Neural crest cell (in vitro differentiated cells): ENCODE data around the gene PXDC1. TPM values are rescaled to one million over a fixed set of nuclear protein-coding genes. Genes with fewer than 3 reads are reported as not detected.

Experiments used
- DNase-seq: peaks from one replicate; pipeline ENCODE4 v3.0.0; 2021; ENCODE audit warnings: low read depth, mixed read lengths, low spot score
- H3K27ac Mint-ChIP-seq: one replicate; pipeline ENCODE4 v1.8.0; 2021; ENCODE audit warnings: mild to moderate bottlenecking, mixed read lengths; ENCODE audit not compliant: unreplicated experiment
- H3K27me3 Mint-ChIP-seq: 2 replicates; pipeline ENCODE4 v1.8.0; 2021; ENCODE audit warnings: low read depth, mild to moderate bottlenecking, mixed read lengths
- H3K36me3 Mint-ChIP-seq: 2 replicates; pipeline ENCODE4 v1.8.0; 2021; ENCODE audit warnings: low read depth, mild to moderate bottlenecking, mixed read lengths
- H3K4me1 Mint-ChIP-seq: 2 replicates; pipeline ENCODE4 v1.8.0; 2021; ENCODE audit warnings: mixed read lengths
- H3K4me3 Mint-ChIP-seq: one replicate; pipeline ENCODE4 v1.8.0; 2021; ENCODE audit warnings: mild to moderate bottlenecking, mixed read lengths
- H3K9me3 Mint-ChIP-seq: 2 replicates; pipeline ENCODE4 v1.8.0; 2021; ENCODE audit warnings: mixed read lengths
- total RNA-seq: library from RNA; stranded (reverse); gene quantifications from 2 replicates; pipeline ENCODE4 v1.2.1, GENCODE V29; 2021
- TF ChIP-seq, protein P1 (sequence below): fragments of 200-600 bp; sonication (generic); conservative IDR thresholded peaks from 2 replicates; pipeline ENCODE4 v1.5.0; 2021; ENCODE audit warnings: antibody characterized with exemption, mild to moderate bottlenecking

PXDC1 gene
- total RNA-seq, 1 donor from 2014 or later: 4.8 TPM

DNA sequence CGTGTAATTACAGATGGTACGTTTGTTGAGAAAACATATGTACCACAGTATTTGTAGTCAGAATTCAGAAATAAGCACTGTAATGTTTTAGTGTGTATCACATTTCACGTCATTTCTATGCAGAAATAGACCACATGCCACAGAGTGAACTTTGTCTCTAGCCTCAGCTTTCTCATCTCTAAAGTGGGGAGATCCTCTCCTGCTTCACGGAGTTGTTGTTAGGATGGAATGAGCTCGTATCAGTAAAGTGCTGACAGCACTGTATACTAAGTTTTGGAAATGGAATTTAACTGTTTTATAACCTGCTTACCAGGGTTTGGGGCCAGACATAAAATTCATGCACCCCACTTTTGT lies 34.2 kb upstream of the PXDC1 start:
- H3K36me3 Mint-ChIP-seq: no peaks in the 10 kb centered on the region
- no peak for DNase-seq
- no peaks in the 10 kb centered on the region for H3K9me3 Mint-ChIP-seq
- no peak overlapping the region for H3K4me3 Mint-ChIP-seq
- TF ChIP-seq, protein P1, sequence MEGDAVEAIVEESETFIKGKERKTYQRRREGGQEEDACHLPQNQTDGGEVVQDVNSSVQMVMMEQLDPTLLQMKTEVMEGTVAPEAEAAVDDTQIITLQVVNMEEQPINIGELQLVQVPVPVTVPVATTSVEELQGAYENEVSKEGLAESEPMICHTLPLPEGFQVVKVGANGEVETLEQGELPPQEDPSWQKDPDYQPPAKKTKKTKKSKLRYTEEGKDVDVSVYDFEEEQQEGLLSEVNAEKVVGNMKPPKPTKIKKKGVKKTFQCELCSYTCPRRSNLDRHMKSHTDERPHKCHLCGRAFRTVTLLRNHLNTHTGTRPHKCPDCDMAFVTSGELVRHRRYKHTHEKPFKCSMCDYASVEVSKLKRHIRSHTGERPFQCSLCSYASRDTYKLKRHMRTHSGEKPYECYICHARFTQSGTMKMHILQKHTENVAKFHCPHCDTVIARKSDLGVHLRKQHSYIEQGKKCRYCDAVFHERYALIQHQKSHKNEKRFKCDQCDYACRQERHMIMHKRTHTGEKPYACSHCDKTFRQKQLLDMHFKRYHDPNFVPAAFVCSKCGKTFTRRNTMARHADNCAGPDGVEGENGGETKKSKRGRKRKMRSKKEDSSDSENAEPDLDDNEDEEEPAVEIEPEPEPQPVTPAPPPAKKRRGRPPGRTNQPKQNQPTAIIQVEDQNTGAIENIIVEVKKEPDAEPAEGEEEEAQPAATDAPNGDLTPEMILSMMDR: no peak
- H3K4me1 Mint-ChIP-seq: no peaks in the 10 kb centered on the region
- H3K27ac Mint-ChIP-seq: no peak overlapping the region
- peaks cover 22% of the 10 kb centered on the region for H3K27me3 Mint-ChIP-seq

DNA sequence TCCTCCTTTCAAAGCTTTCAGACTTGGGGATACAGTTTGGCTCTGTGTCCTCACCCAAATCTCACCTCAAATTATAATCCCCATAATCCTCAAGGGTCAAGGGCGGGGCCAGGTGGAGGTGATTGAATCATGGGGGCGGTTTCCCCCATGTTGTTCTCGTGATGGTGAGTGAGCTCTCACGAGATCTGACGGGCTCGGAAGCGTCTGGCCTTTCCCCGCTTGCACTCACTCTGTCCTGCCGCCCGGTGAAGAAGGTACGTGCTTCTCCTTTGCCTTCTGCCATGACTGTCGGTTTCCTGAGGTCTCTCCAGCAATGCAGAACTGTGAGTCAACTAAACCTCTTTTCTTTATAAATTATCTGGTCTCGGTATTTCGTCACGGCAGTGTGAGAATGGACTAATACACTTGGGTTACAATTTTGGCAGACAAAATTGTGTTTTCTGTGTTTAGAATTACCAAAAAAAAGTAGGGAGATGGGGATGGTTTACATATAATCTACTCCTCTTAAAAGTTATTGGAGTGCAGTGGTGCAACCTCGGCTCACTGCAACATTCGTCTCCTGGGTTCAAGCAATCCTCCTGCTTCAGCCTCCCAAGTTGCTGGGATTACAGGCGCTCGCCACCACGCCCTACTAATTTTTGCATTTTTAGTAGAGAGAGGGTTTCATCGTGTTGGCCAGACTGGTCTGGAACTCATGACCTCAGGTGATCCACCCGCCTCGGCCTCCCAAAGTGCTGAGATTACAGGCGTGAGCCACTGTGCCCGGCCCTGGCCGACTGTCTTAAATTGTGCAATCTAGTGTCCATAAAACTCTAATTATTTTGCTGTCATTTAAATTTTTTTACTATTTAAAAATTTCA lies 33.6 kb upstream of the PXDC1 start:
- no peaks in the 10 kb centered on the region for H3K36me3 Mint-ChIP-seq

DNA sequence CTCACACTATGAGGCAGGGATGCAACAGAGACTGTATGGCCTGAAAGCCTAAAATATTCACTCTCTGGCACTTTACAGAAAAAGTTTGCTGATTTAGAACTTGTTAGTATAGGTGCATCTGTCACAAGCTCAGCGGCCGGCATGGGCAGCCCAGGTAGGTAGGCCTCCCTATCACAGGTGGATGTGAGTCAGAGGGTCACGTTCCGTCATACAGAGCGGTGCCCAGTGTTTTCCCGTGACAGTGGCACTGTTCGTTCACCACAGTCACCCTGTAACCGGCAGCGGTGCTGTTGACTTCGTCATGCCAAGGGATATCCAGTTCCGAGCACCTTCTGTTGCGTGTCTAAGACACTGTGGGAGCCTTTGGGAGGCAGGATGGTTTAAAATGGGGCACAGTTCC lies 32.9 kb upstream of the PXDC1 start:
- Mint-ChIP-seq H3K27me3 (peaks cover 35% of the 10 kb centered on the region), H3K4me1 (no peaks in the 10 kb centered on the region), H3K9me3 (no peaks in the 10 kb centered on the region), H3K4me3 (no peak overlapping the region), H3K27ac (no peak overlapping the region), H3K36me3 (no peaks in the 10 kb centered on the region)
- no peak for DNase-seq
- TF ChIP-seq, protein P1: no peak

More for the DNA sequence above, 33.6 kb upstream of the PXDC1 start:
- no peaks in the 10 kb centered on the region for H3K9me3 Mint-ChIP-seq
- H3K4me1 Mint-ChIP-seq: no peaks in the 10 kb centered on the region
- H3K4me3 Mint-ChIP-seq: no peak overlapping the region
- peaks cover 28% of the 10 kb centered on the region for H3K27me3 Mint-ChIP-seq
- TF ChIP-seq, protein P1: no peak
- H3K27ac Mint-ChIP-seq: no peak overlapping the region
- DNase-seq: no peak

DNA sequence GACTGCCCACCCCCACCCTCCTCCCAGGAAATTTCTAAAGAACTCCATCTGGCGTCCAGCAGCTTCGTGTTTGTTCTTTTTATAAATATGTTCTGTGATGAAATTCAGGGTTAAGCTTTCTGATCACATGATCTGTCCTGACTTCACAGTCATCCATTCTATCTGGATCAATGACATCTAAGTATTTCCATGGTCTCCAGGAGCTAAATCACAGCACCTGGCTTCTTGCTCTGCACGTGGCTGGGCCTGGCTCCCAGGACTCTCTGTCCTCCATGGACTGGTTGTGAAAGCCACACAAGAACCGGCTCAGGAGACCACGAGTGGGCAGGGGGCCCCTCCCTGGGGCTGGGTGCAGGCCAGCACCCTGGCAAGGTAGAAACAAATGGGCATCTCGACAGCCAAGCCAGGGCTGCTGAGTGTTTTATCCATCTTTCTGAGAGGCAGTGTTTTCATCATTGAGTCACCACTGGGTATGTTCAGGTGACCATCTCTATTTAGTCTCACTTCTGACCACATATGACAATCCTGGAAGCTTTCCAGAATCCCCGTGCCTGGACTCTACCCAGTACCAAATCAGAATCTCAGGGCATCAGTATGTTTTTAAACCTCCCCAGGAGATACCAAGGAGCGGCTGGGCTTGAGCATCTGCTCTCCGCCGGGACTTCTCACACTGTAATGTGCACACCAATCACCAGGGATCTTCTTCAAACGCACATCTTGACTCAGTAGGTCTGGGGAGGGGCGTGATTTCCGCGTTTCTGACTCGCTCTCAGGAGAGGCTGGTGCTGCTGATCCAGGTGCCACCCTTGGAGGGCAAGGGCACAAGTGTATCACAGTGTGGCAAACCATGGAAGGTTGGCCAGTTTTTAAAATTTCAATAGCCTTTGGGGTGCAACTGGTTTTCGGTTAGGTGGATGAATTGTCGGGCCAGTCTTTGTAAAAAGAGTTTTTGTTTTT lies 31.6 kb upstream of the PXDC1 start:
- Mint-ChIP-seq H3K36me3 (no peaks in the 10 kb centered on the region), H3K27ac (no peak overlapping the region), H3K4me3 (no peak overlapping the region), H3K4me1 (peaks cover under 1% of the 10 kb centered on the region), H3K27me3 (peaks cover 46% of the 10 kb centered on the region), H3K9me3 (no peaks in the 10 kb centered on the region)
- TF ChIP-seq, protein P1: no peak
- no peak for DNase-seq

DNA sequence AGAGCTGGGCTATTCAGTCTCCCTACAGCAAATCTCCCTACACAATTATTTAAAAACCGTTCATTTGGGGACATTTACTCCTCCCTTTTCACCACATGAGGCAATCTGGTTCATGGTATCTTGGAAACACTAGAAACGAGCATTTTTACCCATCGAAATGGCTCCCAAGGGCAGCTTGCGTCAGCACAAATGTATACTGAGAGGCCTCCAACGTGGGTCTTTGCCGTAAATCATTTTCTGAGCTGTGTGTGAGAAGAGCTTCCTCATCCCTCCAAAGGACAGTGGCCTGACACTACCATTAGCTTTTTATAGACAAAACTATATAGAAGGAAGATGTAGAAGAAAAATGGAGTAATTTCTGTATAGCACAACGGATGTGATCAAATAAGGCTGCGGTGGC lies 30.0 kb upstream of the PXDC1 start:
- peaks cover 61% of the 10 kb centered on the region for H3K27me3 Mint-ChIP-seq
- no peaks in the 10 kb centered on the region for H3K36me3 Mint-ChIP-seq
- H3K4me1 Mint-ChIP-seq: peaks cover 17% of the 10 kb centered on the region
- no peaks in the 10 kb centered on the region for H3K9me3 Mint-ChIP-seq
- H3K27ac Mint-ChIP-seq: no peak overlapping the region
- H3K4me3 Mint-ChIP-seq: no peak overlapping the region
- TF ChIP-seq, protein P1: no peak
- DNase-seq: no peak
